Measurements from ENCODE around the gene IMMT.

Gene IMMT

GRCh38 chr2:86142436-86143257 lies 52.6 kb downstream of the IMMT start:
- DNase-seq (ENCODE audit: low read depth), result no peak

- DNase-seq (ENCODE audit: low read depth), result no peak
Observed at GRCh38 chr2:86140969-86141392, 54.3 kb downstream of the IMMT start.

- no peak for DNase-seq (ENCODE audit: low read depth)
Observed at GRCh38 chr2:86139981-86140380, 55.3 kb downstream of the IMMT start.

GRCh38 chr2:86138736-86139625 lies 56.3 kb downstream of the IMMT start:
- no peak for DNase-seq (ENCODE audit: low read depth)

GRCh38 chr2:86136141-86136540 lies 59.1 kb downstream of the IMMT start:
- DNase-seq (ENCODE audit: low read depth), result no peak

- no peak for DNase-seq (ENCODE audit: low read depth)
Observed at GRCh38 chr2:86135653-86136052, 59.6 kb downstream of the IMMT start.

- DNase-seq (ENCODE audit: low read depth), result no peak
Observed at GRCh38 chr2:86134709-86135108, 60.6 kb downstream of the IMMT start.

- no peak for DNase-seq (ENCODE audit: low read depth)
Observed at GRCh38 chr2:86124683-86125082, 70.6 kb downstream of the IMMT start.

GRCh38 chr2:86123328-86123925 lies 71.8 kb downstream of the IMMT start:
- no peak for DNase-seq (ENCODE audit: low read depth)

GRCh38 chr2:86118130-86118529 lies 77.1 kb downstream of the IMMT start:
- DNase-seq (ENCODE audit: low read depth), result no peak

GRCh38 chr2:86107031-86107430 lies 88.2 kb downstream of the IMMT start:
- DNase-seq (ENCODE audit: low read depth), result no peak

GRCh38 chr2:86105969-86106945 lies 89.0 kb downstream of the IMMT start, which contains the start of gene PTCD3:
Gene PTCD3 (plus strand): TSS chr2:86106235. CDS start chr2:86106248, 13 bp downstream.
- peak; percentile 95 for DNase-seq (ENCODE audit: low read depth)

GRCh38 chr2:86105252-86105968 lies 89.9 kb downstream of the IMMT start, which contains the start of gene POLR1A:
Gene POLR1A (minus strand): TSS chr2:86105886. CDS start chr2:86105776, 110 bp downstream.
- peak; percentile 94 for DNase-seq (ENCODE audit: low read depth)

GRCh38 chr2:86102157-86102556 lies 93.1 kb downstream of the IMMT start:
- DNase-seq (ENCODE audit: low read depth), result no peak

- DNase-seq (ENCODE audit: low read depth), result no peak
Observed at GRCh38 chr2:86097913-86098312, 97.3 kb downstream of the IMMT start.

GRCh38 chr2:86097114-86097896 lies 98.0 kb downstream of the IMMT start:
- no peak for DNase-seq (ENCODE audit: low read depth)

- DNase-seq (ENCODE audit: low read depth), result no peak
Observed at GRCh38 chr2:86094229-86094628, 101.0 kb downstream of the IMMT start.
